H1 (cell line): ENCODE data around the gene MDFI. TPM values are rescaled to one million over a fixed set of nuclear protein-coding genes. Genes with fewer than 3 reads are reported as not detected.

Experiments
- CTCF ChIA-PET: fragments of 300-600 bp; sonication (Branson Sonifier 250); formaldehyde crosslinking; loops from one replicate; lab custom pipeline; 2021; ENCODE audit not compliant: partially characterized antibody; lab: Charles Lee
- POLR2A ChIA-PET: fragments of 300-600 bp; sonication (Branson Sonifier 250); formaldehyde crosslinking; loops from one replicate; lab custom pipeline; 2021; ENCODE audit warnings: inconsistent platforms; ENCODE audit not compliant: partially characterized antibody; lab: Charles Lee
- DNase-seq, 2 experiments: peaks; one replicate each; pipeline versions ENCODE4 v3.0.0 to v3.0.0-alpha.2; 2010 to 2022; ENCODE audit warnings: low spot score in 2 of 2, low read depth in 1 of 2, mixed read lengths in 1 of 2
- FAIRE-seq: peaks from 2 replicates; lab custom pipeline; 2011; peaks lifted over from hg19 to GRCh38; lab: Jason Lieb, UNC
- H2AFZ ChIP-seq: 2 replicates; pipeline ENCODE4 v1.8.1; 2012; ENCODE audit warnings: low read length, inconsistent platforms
- H2AK5ac ChIP-seq: 2 replicates; pipeline ENCODE4 v1.6.1; 2013; ENCODE audit warnings: low read depth, low read length
- H2BK120ac ChIP-seq: replicated peaks from 2 replicates; pipeline ENCODE3; 2013; ENCODE audit warnings: low read depth, low read length, inconsistent platforms
- H2BK12ac ChIP-seq: 2 replicates; pipeline ENCODE4 v1.6.1; 2013; ENCODE audit warnings: low read depth, low read length
- H2BK15ac ChIP-seq: 2 replicates; pipeline ENCODE4 v1.6.1; 2013; ENCODE audit warnings: low read length
- H2BK20ac ChIP-seq: 2 replicates; pipeline ENCODE4 v1.6.1; 2013; ENCODE audit warnings: low read length
- H2BK5ac ChIP-seq: 2 replicates; pipeline ENCODE4 v1.6.1; 2013; ENCODE audit warnings: low read depth, low read length
- H3K14ac ChIP-seq: 2 replicates; pipeline ENCODE4 v1.6.1; 2013; ENCODE audit warnings: inconsistent platforms; ENCODE audit not compliant: insufficient read length
- H3K18ac ChIP-seq: 2 replicates; pipeline ENCODE4 v1.6.1; 2013; ENCODE audit warnings: low read length; ENCODE audit errors: extremely low read depth
- H3K23ac ChIP-seq: 2 replicates; pipeline ENCODE4 v1.6.1; 2013; ENCODE audit warnings: inconsistent platforms; ENCODE audit not compliant: insufficient read length
- H3K23me2 ChIP-seq: 2 replicates; pipeline ENCODE4 v1.6.1; 2013; ENCODE audit warnings: low read depth, low read length
- H3K27ac ChIP-seq: 2 replicates; pipeline ENCODE4 v1.6.1; 2011; ENCODE audit warnings: low read depth, low read length, inconsistent platforms
- H3K27me3 ChIP-seq, 4 experiments: replicated peaks in 1 of 4; 1 replicate in 1 of 4; 2 replicates in 3 of 4; pipeline versions ENCODE4 v1.6.1 to v1.8.1; 2011 to 2013; ENCODE audit warnings: low read length in 3 of 4, mild to moderate bottlenecking in 3 of 4, inconsistent platforms in 2 of 4, mixed read lengths in 2 of 4, moderate library complexity in 1 of 4; ENCODE audit not compliant: control insufficient read depth in 3 of 4, insufficient read depth in 3 of 4; ENCODE audit errors: extremely low read depth in 1 of 4
- H3K36me3 ChIP-seq, 4 experiments: 2 replicates each; pipeline versions ENCODE4 v1.6.1 to v1.8.1; 2011 to 2013; ENCODE audit warnings: mild to moderate bottlenecking in 4 of 4, low read length in 3 of 4, moderate library complexity in 2 of 4, control low read depth in 1 of 4, inconsistent platforms in 1 of 4; ENCODE audit not compliant: insufficient read depth in 4 of 4, control insufficient read depth in 2 of 4
- H3K4ac ChIP-seq: replicated peaks from 2 replicates; pipeline ENCODE3; 2013; ENCODE audit warnings: low read length, low read depth, mixed read lengths, inconsistent platforms; ENCODE audit not compliant: insufficient read length
- H3K4me1 ChIP-seq, 4 experiments: replicated peaks in 1 of 4; 1 replicate in 1 of 4; 2 replicates in 3 of 4; pipeline versions ENCODE4 v1.6.1 to v1.8.1; 2011 to 2013; ENCODE audit warnings: low read length in 3 of 4, inconsistent platforms in 2 of 4, mixed read lengths in 1 of 4; ENCODE audit not compliant: insufficient read depth in 4 of 4, control insufficient read depth in 3 of 4
- H3K4me2 ChIP-seq, 2 experiments: 2 replicates each; pipeline versions ENCODE4 v1.6.1 to v1.8.1; 2011 to 2013; ENCODE audit warnings: low read depth in 2 of 2, low read length in 2 of 2, control low read depth in 1 of 2, inconsistent platforms in 1 of 2, mild to moderate bottlenecking in 1 of 2; ENCODE audit not compliant: insufficient read depth in 1 of 2
- H3K4me3 ChIP-seq, 4 experiments: fragments of 200-600, 300-600 bp in 1 of 4; sonication (generic), shearing (Covaris generic), sonication (Bioruptor Twin) in 1 of 4; 2 replicates each; pipeline versions ENCODE4 v1.5.1 to v1.8.1; 2011 to 2016; ENCODE audit warnings: low read length in 4 of 4, low read depth in 3 of 4, control low read depth in 2 of 4, inconsistent platforms in 2 of 4, mild to moderate bottlenecking in 2 of 4, mixed read lengths in 1 of 4, moderate library complexity in 1 of 4; ENCODE audit not compliant: insufficient read depth in 2 of 4; ENCODE audit errors: extremely low read depth in 1 of 4
- H3K56ac ChIP-seq: replicated peaks from 2 replicates; pipeline ENCODE3; 2013; ENCODE audit warnings: low read depth, mild to moderate bottlenecking, mixed read lengths, low read length, inconsistent platforms; ENCODE audit not compliant: insufficient read length
- H3K79me1 ChIP-seq: 2 replicates; pipeline ENCODE4 v1.6.1; 2013; ENCODE audit warnings: low read depth, low read length, control low read depth
- H3K79me2 ChIP-seq, 2 experiments: 2 replicates each; pipeline versions ENCODE4 v1.6.1 to v1.8.1; 2012 to 2013; ENCODE audit warnings: low read length in 2 of 2, mild to moderate bottlenecking in 2 of 2, inconsistent platforms in 1 of 2; ENCODE audit not compliant: insufficient read depth in 2 of 2, control insufficient read depth in 1 of 2
- H3K9ac ChIP-seq, 4 experiments: replicated peaks in 1 of 4; 1 replicate in 1 of 4; 2 replicates in 3 of 4; pipeline versions ENCODE4 v1.6.1 to v1.8.1; 2011 to 2013; ENCODE audit warnings: low read depth in 3 of 4, low read length in 3 of 4, control low read depth in 2 of 4, mild to moderate bottlenecking in 2 of 4, moderate library complexity in 2 of 4, inconsistent platforms in 1 of 4; ENCODE audit errors: extremely low read depth in 1 of 4
- H3K9me3 ChIP-seq, 2 experiments: 2 replicates each; pipeline versions ENCODE4 v1.6.1 to v1.8.1; 2012 to 2013; ENCODE audit warnings: mild to moderate bottlenecking in 2 of 2, moderate library complexity in 2 of 2, control low read depth in 1 of 2, inconsistent platforms in 1 of 2, low read depth in 1 of 2, low read length in 1 of 2, mixed read lengths in 1 of 2; ENCODE audit not compliant: insufficient read depth in 2 of 2
- H4K20me1 ChIP-seq, 2 experiments: replicated peaks in 1 of 2; 2 replicates each; pipeline versions ENCODE3 to v1.8.1; 2011 to 2013; ENCODE audit warnings: inconsistent platforms in 2 of 2, low read length in 2 of 2, mild to moderate bottlenecking in 1 of 2; ENCODE audit not compliant: insufficient read depth in 2 of 2, control insufficient read depth in 1 of 2
- H4K5ac ChIP-seq: 2 replicates; pipeline ENCODE4 v1.6.1; 2013; ENCODE audit warnings: low read length, low read depth, mixed read lengths, inconsistent platforms; ENCODE audit not compliant: insufficient read length
- H4K8ac ChIP-seq: 2 replicates; pipeline ENCODE4 v1.8.0; 2013; ENCODE audit warnings: mild to moderate bottlenecking, moderate library complexity, low read length, inconsistent platforms; ENCODE audit not compliant: insufficient read depth; ENCODE audit errors: extremely low read depth
- H4K91ac ChIP-seq: replicated peaks from 2 replicates; pipeline ENCODE3; 2013; ENCODE audit warnings: low read length, mixed read lengths, inconsistent platforms; ENCODE audit not compliant: insufficient read length
- BCL11A ChIP-seq, 2 experiments: IDR thresholded peaks; one replicate each; pipeline ENCODE4 v1.6.1; 2011; ENCODE audit warnings: low read depth in 2 of 2, low read length in 2 of 2, mild to moderate bottlenecking in 2 of 2
- HDAC2 ChIP-seq, 2 experiments: fragments of 300-600 bp in 1 of 2; sonication (generic) in 1 of 2; IDR thresholded peaks; 2 replicates each; pipeline ENCODE4 v1.6.1; 2011 to 2012; ENCODE audit warnings: low read depth in 2 of 2, low read length in 2 of 2, mild to moderate bottlenecking in 2 of 2, moderate library complexity in 2 of 2, borderline replicate concordance in 1 of 2, inconsistent platforms in 1 of 2
- NANOG ChIP-seq: IDR thresholded peaks from 2 replicates; pipeline ENCODE4 v1.6.1; 2011; ENCODE audit warnings: low read length, low read depth, mild to moderate bottlenecking, inconsistent platforms; ENCODE audit not compliant: insufficient read depth, poor library complexity, severe bottlenecking
- PHF8 ChIP-seq: fragments of 200-600 bp; sonication (generic); conservative IDR thresholded peaks from 2 replicates; pipeline ENCODE4 v1.7.1; 2012; ENCODE audit warnings: low read depth, mild to moderate bottlenecking, inconsistent platforms, low read length, moderate library complexity
- POLR2AphosphoS5 ChIP-seq: IDR thresholded peaks from 2 replicates; pipeline ENCODE4 v1.6.1; 2011; ENCODE audit warnings: low read depth, low read length
- RBBP5 ChIP-seq: IDR thresholded peaks from 2 replicates; pipeline ENCODE4 v1.7.1; 2012; ENCODE audit warnings: low read depth, mild to moderate bottlenecking, inconsistent platforms, low read length, moderate library complexity, borderline replicate concordance
- RFX5 ChIP-seq: IDR thresholded peaks from 2 replicates; pipeline ENCODE4 v1.6.1; 2011; ENCODE audit warnings: low read depth, low read length, improper control_type of control experiment, borderline replicate concordance
- SRF ChIP-seq: IDR thresholded peaks from 2 replicates; pipeline ENCODE4 v1.6.1; 2011; ENCODE audit warnings: mild to moderate bottlenecking, low read depth, low read length, moderate library complexity
- TAF1 ChIP-seq: IDR thresholded peaks from 2 replicates; pipeline ENCODE4 v1.6.1; 2011; ENCODE audit warnings: mild to moderate bottlenecking, low read depth, low read length
- WGBS, 2 experiments: shearing (Covaris generic) in 1 of 2; methylation state at CpG; one replicate each; pipeline versions ENCODE4 v1.1.6 to v1.1.7; 2013 to 2015; ENCODE audit warnings: low lambda C conversion rate in 2 of 2, mixed read lengths in 2 of 2, inconsistent platforms in 1 of 2, low coverage in 1 of 2, missing lambda C conversion rate in 1 of 2; ENCODE audit not compliant: insufficient replicate concordance in 2 of 2, insufficient coverage in 1 of 2, insufficient read length in 1 of 2; ENCODE audit errors: extremely low coverage in 1 of 2, missing lambda C conversion rate in 1 of 2; 5-methylcytosine and 5-hydroxymethylcytosine counted together
- polyA plus RNA-seq, 7 experiments: library from polyadenylated mRNA; depleted of rRNA in 3 of 7; stranded (reverse) in 5 of 7; unstranded in 2 of 7; fragments of >200 nt in 5 of 7; fragments of 200-250 nt in 2 of 7; gene quantifications; 1 replicate in 5 of 7; 2 replicates in 1 of 7; 4 replicates in 1 of 7; pipeline versions ENCODE4 v1.2.1 to v1.2.3, GENCODE V29; 2011 to 2013; ENCODE audit warnings: missing spikeins in 2 of 7, mixed read lengths in 2 of 7
- total RNA-seq: library from RNA; stranded (reverse); fragmentation: NEBNext Ultra II Directional; extraction: Animal tissue kit (Norgen Biotek cat#: 25700); gene quantifications from 2 replicates; pipeline ENCODE4 v1.2.1, GENCODE V29; 2021
- TF ChIP-seq, protein P1 (sequence below): IDR thresholded peaks from 2 replicates; pipeline ENCODE4 v1.6.1; 2012; ENCODE audit warnings: inconsistent platforms
- TF ChIP-seq, protein P2 (sequence below): IDR thresholded peaks from 2 replicates; pipeline ENCODE4 v1.6.1; 2012; ENCODE audit warnings: low read length, inconsistent platforms

The MDFI gene
- total and polyA plus RNA-seq, 2 of the 8 experiments (the other 6 are each of a cell fraction or from before 2014, with no cell fraction given) = 41.0 to 65.6 TPM

DNA sequence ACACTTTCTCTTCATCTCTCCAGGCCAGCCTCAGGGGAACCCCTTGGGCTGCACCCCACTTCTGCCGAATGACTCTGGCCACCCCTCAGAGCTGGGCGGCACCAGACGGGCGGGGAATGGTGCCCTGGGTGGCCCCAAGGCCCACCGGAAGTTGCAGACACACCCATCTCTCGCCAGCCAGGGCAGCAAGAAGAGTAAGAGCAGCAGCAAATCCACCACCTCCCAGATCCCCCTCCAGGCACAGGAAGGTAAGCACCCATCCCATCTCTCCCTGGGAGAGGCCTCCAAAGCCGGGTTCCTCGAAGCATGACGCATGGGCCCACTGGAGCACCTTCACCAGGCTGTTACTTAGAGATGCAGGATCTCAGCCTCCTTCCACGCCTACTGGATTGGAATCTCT lies 11.3 kb downstream of the MDFI start:
- Histone ChIP-seq H2BK120ac (no peak overlapping the region), H3K9me3 (no peaks in the 10 kb centered on the region), H3K4me2 (no peak overlapping the region), H4K8ac (no peak overlapping the region), H4K20me1 (peaks cover 1 to 7% of the 10 kb centered on the region in 2 experiments), H3K23me2 (no peaks in the 10 kb centered on the region; the same call in 1 of the 2 replicates), H4K5ac (no peak overlapping the region), H3K56ac (no peak overlapping the region), H3K27ac (no peak overlapping the region), H2AK5ac (no peak overlapping the region), H3K27me3 (no peaks in the 10 kb centered on the region), H2AFZ (no peak overlapping the region), H3K36me3 (peaks cover 0 to 11% (median 2%) of the 10 kb centered on the region in 4 experiments; a peak in 5 of 8 replicates), H3K23ac (no peak overlapping the region), H2BK5ac (no peak overlapping the region), H4K91ac (no peak overlapping the region), H3K79me2 (no peaks in the 10 kb centered on the region), H3K4me1 (peaks cover 0 to 18% (median 16%) of the 10 kb centered on the region in 4 experiments; a peak in 6 of 7 replicates), H3K4ac (no peak overlapping the region), H3K14ac (no peak overlapping the region), H3K79me1 (no peaks in the 10 kb centered on the region; the same call in 1 of the 2 replicates), H2BK20ac (no peak overlapping the region), H3K18ac (no peak overlapping the region), H2BK15ac (no peak overlapping the region), H2BK12ac (no peak overlapping the region), H3K4me3 (no peak overlapping the region), H3K9ac (no peak overlapping the region)
- 99% methylated on average over 9 of the region's 10 CpGs; no CpG with 5 or more reads in 1 of the 2 experiments for WGBS, 2 experiments
- no peak for DNase-seq
- FAIRE-seq = no peak
- CTCF ChIA-PET = interaction anchor here (0.6 to 6.5 kb wide), 5 partner anchors 31 to 232 kb away, joined by 3 to 32 read pairs (median 11); no protein-coding TSS in a partner anchor
- POLR2A ChIA-PET = no interaction called here
- TF ChIP-seq SRF = no peak
- TF ChIP-seq, protein P1, sequence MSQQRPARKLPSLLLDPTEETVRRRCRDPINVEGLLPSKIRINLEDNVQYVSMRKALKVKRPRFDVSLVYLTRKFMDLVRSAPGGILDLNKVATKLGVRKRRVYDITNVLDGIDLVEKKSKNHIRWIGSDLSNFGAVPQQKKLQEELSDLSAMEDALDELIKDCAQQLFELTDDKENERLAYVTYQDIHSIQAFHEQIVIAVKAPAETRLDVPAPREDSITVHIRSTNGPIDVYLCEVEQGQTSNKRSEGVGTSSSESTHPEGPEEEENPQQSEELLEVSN = no peak
- TF ChIP-seq TAF1 = no peak
- no peak for TF ChIP-seq POLR2AphosphoS5
- TF ChIP-seq HDAC2 (IDR thresholded peaks at IDR 0.05; ENCODE audit: borderline replicate concordance in 1 of 2, low read depth in 2 of 2, low read length in 2 of 2) = no peak
- no peak for TF ChIP-seq NANOG
- TF ChIP-seq BCL11A (IDR thresholded peaks at IDR 0.05; ENCODE audit: low read depth in 2 of 2, low read length in 2 of 2) = no peak
- no peak for TF ChIP-seq PHF8
- TF ChIP-seq, protein P2, sequence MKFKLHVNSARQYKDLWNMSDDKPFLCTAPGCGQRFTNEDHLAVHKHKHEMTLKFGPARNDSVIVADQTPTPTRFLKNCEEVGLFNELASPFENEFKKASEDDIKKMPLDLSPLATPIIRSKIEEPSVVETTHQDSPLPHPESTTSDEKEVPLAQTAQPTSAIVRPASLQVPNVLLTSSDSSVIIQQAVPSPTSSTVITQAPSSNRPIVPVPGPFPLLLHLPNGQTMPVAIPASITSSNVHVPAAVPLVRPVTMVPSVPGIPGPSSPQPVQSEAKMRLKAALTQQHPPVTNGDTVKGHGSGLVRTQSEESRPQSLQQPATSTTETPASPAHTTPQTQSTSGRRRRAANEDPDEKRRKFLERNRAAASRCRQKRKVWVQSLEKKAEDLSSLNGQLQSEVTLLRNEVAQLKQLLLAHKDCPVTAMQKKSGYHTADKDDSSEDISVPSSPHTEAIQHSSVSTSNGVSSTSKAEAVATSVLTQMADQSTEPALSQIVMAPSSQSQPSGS = no peak
- TF ChIP-seq RFX5 = no peak
- TF ChIP-seq RBBP5 = no peak
